Neural progenitor cell (in vitro differentiated cells): ENCODE data around the gene PGLYRP4. TPM values are rescaled to one million over a fixed set of nuclear protein-coding genes. Genes with fewer than 3 reads are reported as not detected.

Source experiments
- DNase-seq: peaks from one replicate; pipeline ENCODE4 v3.0.0-alpha.2; 2016; ENCODE audit warnings: low spot score
- H2AFZ ChIP-seq: fragments of 200-600 bp; sonication (generic); replicated peaks from 2 replicates; pipeline ENCODE4 v1.6.1; 2016; ENCODE audit warnings: antibody characterized with exemption
- H3F3A ChIP-seq: fragments of 200-600 bp; sonication (generic); 2 replicates; pipeline ENCODE4 v1.6.1; 2016; ENCODE audit warnings: antibody characterized with exemption, low read depth
- H3K27ac ChIP-seq: fragments of 200-600 bp; sonication (generic); 2 replicates; pipeline ENCODE4 v1.5.1; 2016; ENCODE audit warnings: mild to moderate bottlenecking
- H3K27me3 ChIP-seq: fragments of 200-600 bp; sonication (generic); 2 replicates; pipeline ENCODE4 v1.6.1; 2016; ENCODE audit warnings: mild to moderate bottlenecking, moderate library complexity
- H3K36me3 ChIP-seq: fragments of 200-600 bp; sonication (generic); 2 replicates; pipeline ENCODE4 v1.5.1; 2016
- H3K4me1 ChIP-seq: fragments of 200-600 bp; sonication (generic); 2 replicates; pipeline ENCODE4 v1.6.1; 2016; ENCODE audit warnings: mixed run types
- H3K4me2 ChIP-seq: fragments of 200-600 bp; sonication (generic); 2 replicates; pipeline ENCODE4 v1.6.1; 2016
- H3K4me3 ChIP-seq: fragments of 200-600 bp; sonication (generic); 2 replicates; pipeline ENCODE4 v1.5.1; 2016
- H3K79me2 ChIP-seq: fragments of 200-600 bp; sonication (generic); 2 replicates; pipeline ENCODE4 v1.6.1; 2016; ENCODE audit warnings: low read depth
- H3K9ac ChIP-seq: fragments of 200-600 bp; sonication (generic); 2 replicates; pipeline ENCODE4 v1.6.1; 2016
- H3K9me3 ChIP-seq: fragments of 200-600 bp; sonication (generic); 2 replicates; pipeline ENCODE4 v1.5.1; 2016; ENCODE audit warnings: low read depth
- H4K20me1 ChIP-seq: fragments of 200-600 bp; sonication (generic); 2 replicates; pipeline ENCODE4 v1.6.1; 2016; ENCODE audit warnings: low read depth
- H3K27ac Mint-ChIP-seq: 3 replicates; pipeline ENCODE4 v1.8.0; 2021; ENCODE audit warnings: mixed read lengths
- H3K27me3 Mint-ChIP-seq: 2 replicates; pipeline ENCODE4 v1.8.0; 2022; ENCODE audit warnings: low read depth, mild to moderate bottlenecking, inconsistent platforms, moderate library complexity, mixed read lengths; ENCODE audit not compliant: insufficient read depth
- H3K36me3 Mint-ChIP-seq: 3 replicates; pipeline ENCODE4 v1.8.0; 2021; ENCODE audit warnings: mixed read lengths
- H3K4me1 Mint-ChIP-seq: 3 replicates; pipeline ENCODE4 v1.8.0; 2021; ENCODE audit warnings: mixed read lengths
- H3K4me3 Mint-ChIP-seq: 3 replicates; pipeline ENCODE4 v1.8.0; 2021; ENCODE audit warnings: mild to moderate bottlenecking, moderate library complexity, mixed read lengths
- H3K9me3 Mint-ChIP-seq: 3 replicates; pipeline ENCODE4 v1.8.0; 2020; ENCODE audit warnings: mixed read lengths
- CTCF ChIP-seq: fragments of 200-600 bp; sonication (generic); IDR thresholded peaks from 2 replicates; pipeline ENCODE4 v1.5.1; 2017; ENCODE audit warnings: antibody characterized with exemption, mild to moderate bottlenecking
- EZH2 ChIP-seq: fragments of 200-600 bp; sonication (generic); IDR thresholded peaks from 2 replicates; pipeline ENCODE4 v1.6.1; 2017; ENCODE audit warnings: antibody characterized with exemption, mild to moderate bottlenecking, moderate library complexity
- EZH2phosphoT487 ChIP-seq: fragments of 200-600 bp; sonication (generic); IDR thresholded peaks from 2 replicates; pipeline ENCODE4 v1.6.1; 2017; ENCODE audit warnings: antibody characterized with exemption
- total RNA-seq: library from RNA; depleted of rRNA; stranded (reverse); fragments of >200 nt; gene quantifications from 2 replicates; pipeline ENCODE4 v1.2.3, GENCODE V29; 2015; ENCODE audit warnings: low replicate concordance

Gene PGLYRP4
- total RNA-seq, 1 donor from 2014 or later: not detected

GRCh38 chr1:153364156-153364555 lies 15.5 kb upstream of the PGLYRP4 start:
- H3K27ac ChIP-seq: no peak overlapping the region
- peaks cover 8% of the 10 kb centered on the region for H3K27me3 Mint-ChIP-seq
- TF ChIP-seq CTCF (no peak), EZH2phosphoT487 (no peak), EZH2 (no peak)
- no peak for DNase-seq
- H3K4me1 ChIP-seq: no peaks in the 10 kb centered on the region
- H3K27me3 ChIP-seq: no peaks in the 10 kb centered on the region
- no peaks in the 10 kb centered on the region for H3K79me2 ChIP-seq
- no peak overlapping the region for H3K4me2 ChIP-seq
- H3K27ac Mint-ChIP-seq: no peak overlapping the region
- H3K4me3 Mint-ChIP-seq: no peak overlapping the region
- no peak overlapping the region for H3K9ac ChIP-seq
- no peaks in the 10 kb centered on the region for H3K9me3 Mint-ChIP-seq
- no peaks in the 10 kb centered on the region for H3F3A ChIP-seq
- H3K9me3 ChIP-seq: no peaks in the 10 kb centered on the region
- no peaks in the 10 kb centered on the region for H3K36me3 ChIP-seq
- no peak overlapping the region for H3K4me3 ChIP-seq
- H3K4me1 Mint-ChIP-seq: no peaks in the 10 kb centered on the region
- no peaks in the 10 kb centered on the region for H4K20me1 ChIP-seq
- no peaks in the 10 kb centered on the region for H3K36me3 Mint-ChIP-seq
- H2AFZ ChIP-seq: no peak overlapping the region

GRCh38 chr1:153363641-153364040 lies 15.0 kb upstream of the PGLYRP4 start:
- Histone ChIP-seq H3K4me2 (no peak overlapping the region), H2AFZ (no peak overlapping the region), H3K79me2 (no peaks in the 10 kb centered on the region), H3K27me3 (no peaks in the 10 kb centered on the region), H4K20me1 (no peaks in the 10 kb centered on the region), H3F3A (no peaks in the 10 kb centered on the region), H3K4me1 (no peaks in the 10 kb centered on the region), H3K36me3 (no peaks in the 10 kb centered on the region), H3K27ac (no peak overlapping the region), H3K4me3 (no peak overlapping the region), H3K9ac (no peak overlapping the region), H3K9me3 (no peaks in the 10 kb centered on the region)
- Mint-ChIP-seq H3K27me3 (peaks cover 8% of the 10 kb centered on the region), H3K4me3 (no peak overlapping the region), H3K27ac (no peak overlapping the region), H3K9me3 (no peaks in the 10 kb centered on the region), H3K4me1 (no peaks in the 10 kb centered on the region), H3K36me3 (no peaks in the 10 kb centered on the region)
- no peak for DNase-seq
- no peak for TF ChIP-seq EZH2

- no peak overlapping the region for H3K27ac ChIP-seq
- H2AFZ ChIP-seq: no peak overlapping the region
- H3K4me2 ChIP-seq: no peak overlapping the region
- H3K9me3 Mint-ChIP-seq: no peaks in the 10 kb centered on the region
- no peaks in the 10 kb centered on the region for H3K9me3 ChIP-seq
- H3K36me3 Mint-ChIP-seq: no peaks in the 10 kb centered on the region
- H3K27me3 ChIP-seq: no peaks in the 10 kb centered on the region
- no peaks in the 10 kb centered on the region for H3K36me3 ChIP-seq
- H3K4me1 Mint-ChIP-seq: no peaks in the 10 kb centered on the region
- H3K4me1 ChIP-seq: no peaks in the 10 kb centered on the region
- H3K27me3 Mint-ChIP-seq: peaks cover 9% of the 10 kb centered on the region
- no peak overlapping the region for H3K4me3 ChIP-seq
- H3K27ac Mint-ChIP-seq: no peak overlapping the region
- DNase-seq: no peak
- no peak overlapping the region for H3K4me3 Mint-ChIP-seq
- H3F3A ChIP-seq: no peaks in the 10 kb centered on the region
- TF ChIP-seq CTCF (no peak), EZH2phosphoT487 (no peak), EZH2 (no peak)
- H3K9ac ChIP-seq: no peak overlapping the region
- H3K79me2 ChIP-seq: no peaks in the 10 kb centered on the region
- no peaks in the 10 kb centered on the region for H4K20me1 ChIP-seq
These were observed 13.6 kb upstream of the PGLYRP4 start for GRCh38 chr1:153362187-153362775.

GRCh38 chr1:153361480-153362109 lies 13.0 kb upstream of the PGLYRP4 start:
- H3K4me1 ChIP-seq: no peaks in the 10 kb centered on the region
- TF ChIP-seq CTCF: no peak
- no peak for TF ChIP-seq EZH2phosphoT487
- TF ChIP-seq EZH2: no peak
- no peaks in the 10 kb centered on the region for H3K27me3 ChIP-seq
- H2AFZ ChIP-seq: no peak overlapping the region
- Mint-ChIP-seq H3K9me3 (no peaks in the 10 kb centered on the region), H3K4me3 (no peak overlapping the region), H3K4me1 (no peaks in the 10 kb centered on the region), H3K27me3 (peaks cover 10% of the 10 kb centered on the region), H3K36me3 (no peaks in the 10 kb centered on the region), H3K27ac (no peak overlapping the region)
- H3K4me3 ChIP-seq: no peak overlapping the region
- H4K20me1 ChIP-seq: no peaks in the 10 kb centered on the region
- no peaks in the 10 kb centered on the region for H3K9me3 ChIP-seq
- no peaks in the 10 kb centered on the region for H3K36me3 ChIP-seq
- no peaks in the 10 kb centered on the region for H3F3A ChIP-seq
- H3K79me2 ChIP-seq: no peaks in the 10 kb centered on the region
- no peak overlapping the region for H3K27ac ChIP-seq
- H3K4me2 ChIP-seq: no peak overlapping the region
- DNase-seq: no peak
- no peak overlapping the region for H3K9ac ChIP-seq
